HG03097 (cell line): ENCODE results near the gene CCDC117.
"Not testable (repeated sequence)": the region's sequence is repeated elsewhere in the genome, so short reads cannot be mapped to it uniquely, and the experiment has no call there.

Experiments
- ATAC-seq: cut with Tn5 transposase; IDR thresholded peaks from one replicate; pipeline ENCODE4 v1.9.1; 2021; ENCODE audit not compliant: unreplicated experiment, low FRiP score

CCDC117 gene

GRCh38 chr22:28800308-28801041 is 28.0 kb downstream of the CCDC117 start, which contains the start of gene XBP1:
XBP1 (minus strand) TSS chr22:28800569.
- peak; percentile 72 for ATAC-seq

GRCh38 chr22:28801845-28802594 is 29.5 kb downstream of the CCDC117 start:
- no peak for ATAC-seq

- no peak for ATAC-seq
Observed at GRCh38 chr22:28802595-28803123, 30.2 kb downstream of the CCDC117 start.

GRCh38 chr22:28805426-28805825 is 32.9 kb downstream of the CCDC117 start:
- not testable (repeated sequence) for ATAC-seq

GRCh38 chr22:28808716-28809355 is 36.3 kb downstream of the CCDC117 start:
- no peak for ATAC-seq

GRCh38 chr22:28810821-28811491 is 38.5 kb downstream of the CCDC117 start:
- no peak for ATAC-seq

- no peak for ATAC-seq
Observed at GRCh38 chr22:28812516-28812915, 40.0 kb downstream of the CCDC117 start.

- no peak for ATAC-seq
Observed at GRCh38 chr22:28813772-28814518, 41.5 kb downstream of the CCDC117 start.

- no peak for ATAC-seq
Observed at GRCh38 chr22:28815111-28815510, 42.6 kb downstream of the CCDC117 start.

GRCh38 chr22:28815729-28816128 is 43.2 kb downstream of the CCDC117 start:
- no peak for ATAC-seq

- no peak for ATAC-seq
Observed at GRCh38 chr22:28817064-28817463, 44.6 kb downstream of the CCDC117 start.

GRCh38 chr22:28817919-28818859 is 45.7 kb downstream of the CCDC117 start:
- no peak for ATAC-seq

GRCh38 chr22:28819253-28820096 is 47.0 kb downstream of the CCDC117 start:
- no peak for ATAC-seq

- no peak for ATAC-seq
Observed at GRCh38 chr22:28820885-28821284, 48.4 kb downstream of the CCDC117 start.

GRCh38 chr22:28821452-28821851 is 49.0 kb downstream of the CCDC117 start:
- no peak for ATAC-seq

- ATAC-seq, result no peak
Observed at GRCh38 chr22:28822930-28823551, 50.5 kb downstream of the CCDC117 start.

GRCh38 chr22:28824455-28824854 is 52.0 kb downstream of the CCDC117 start:
- ATAC-seq, result not testable (repeated sequence)
